Ammon's horn (tissue), 1 donor: ENCODE results near the gene NKAIN1.

Source experiments
- DNase-seq: peaks from one replicate; pipeline ENCODE4 v3.0.0-alpha.2; 2016; ENCODE audit warnings: low spot score

The NKAIN1 gene

DNA sequence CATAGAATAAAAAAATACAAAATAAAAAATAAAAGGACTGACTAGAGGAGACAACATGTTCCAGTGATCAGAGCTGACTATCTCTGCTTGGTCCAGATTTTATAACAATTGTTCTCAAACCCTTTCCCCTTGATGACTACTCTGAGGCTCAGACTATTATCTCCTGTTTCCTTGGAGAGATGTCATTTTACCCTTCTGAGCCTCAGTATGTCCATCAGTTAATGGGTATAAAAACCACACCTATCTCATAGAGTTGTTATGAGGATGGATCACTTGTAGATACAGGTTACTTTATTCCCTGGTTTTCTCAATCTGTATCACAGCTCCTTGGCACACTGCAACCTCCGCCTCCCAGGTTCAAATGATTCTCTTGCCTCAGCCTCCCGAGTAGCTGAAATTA lies 7.0 kb downstream of the NKAIN1 start:
- no peak for DNase-seq

DNA sequence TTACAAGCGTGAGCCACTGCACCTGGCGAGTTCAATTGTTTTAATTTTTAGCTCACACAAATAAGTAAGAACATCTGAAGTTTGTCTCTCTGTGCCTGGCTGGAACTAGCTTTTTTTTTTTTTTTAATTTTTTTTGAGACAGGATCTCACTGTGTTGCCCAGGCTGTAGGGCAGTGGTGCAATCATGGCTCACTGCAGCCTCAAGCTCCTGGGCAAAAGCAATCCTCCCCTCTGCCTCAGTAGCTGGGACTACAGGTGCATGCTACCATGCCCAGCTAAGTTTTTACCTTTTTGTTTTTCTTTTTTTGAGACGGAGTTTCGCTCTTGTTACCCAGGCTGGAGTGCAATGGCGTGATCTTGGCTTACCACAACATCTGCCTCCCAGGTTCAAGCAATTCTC lies 7.9 kb downstream of the NKAIN1 start:
- DNase-seq = no peak

DNA sequence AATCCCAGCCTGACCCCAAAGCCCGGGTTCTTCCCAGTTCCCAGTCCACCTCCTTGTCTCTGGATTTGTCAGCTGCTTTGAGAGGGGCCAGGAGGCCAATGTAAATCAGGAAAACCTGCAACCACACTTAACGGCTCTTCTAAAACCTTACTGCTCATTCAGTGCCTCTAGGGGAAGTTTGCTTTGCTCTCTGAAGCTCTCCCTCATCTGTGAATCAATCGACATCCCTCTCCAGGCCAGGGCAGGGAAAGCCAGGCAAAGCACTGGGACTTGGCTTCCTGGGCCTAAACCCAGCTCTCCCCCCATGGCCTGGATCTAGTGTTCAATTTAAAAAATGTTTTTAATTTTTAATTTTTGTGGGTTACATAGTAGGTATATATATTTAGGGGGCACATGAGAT lies 9.3 kb downstream of the NKAIN1 start:
- DNase-seq = no peak

DNA sequence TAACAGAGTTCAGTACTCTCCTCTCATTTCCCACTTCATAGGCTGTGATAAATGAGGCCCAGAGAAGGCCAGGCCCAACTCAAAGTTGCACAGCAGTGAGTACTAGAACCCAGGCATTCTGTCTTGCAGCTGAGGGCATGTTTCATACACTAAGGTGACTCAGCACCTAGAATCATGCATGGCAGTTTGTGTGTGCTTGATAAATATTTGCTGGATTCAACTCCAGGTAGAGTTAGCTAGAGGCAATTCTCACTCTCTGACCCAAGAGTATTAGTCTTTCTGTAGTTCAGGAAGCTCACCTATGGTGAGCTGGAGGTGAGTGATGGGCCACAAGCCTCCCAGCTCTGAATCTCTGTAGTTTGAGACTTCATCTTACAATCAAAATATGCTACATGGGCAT lies 10.7 kb downstream of the NKAIN1 start:
- no peak for DNase-seq

DNA sequence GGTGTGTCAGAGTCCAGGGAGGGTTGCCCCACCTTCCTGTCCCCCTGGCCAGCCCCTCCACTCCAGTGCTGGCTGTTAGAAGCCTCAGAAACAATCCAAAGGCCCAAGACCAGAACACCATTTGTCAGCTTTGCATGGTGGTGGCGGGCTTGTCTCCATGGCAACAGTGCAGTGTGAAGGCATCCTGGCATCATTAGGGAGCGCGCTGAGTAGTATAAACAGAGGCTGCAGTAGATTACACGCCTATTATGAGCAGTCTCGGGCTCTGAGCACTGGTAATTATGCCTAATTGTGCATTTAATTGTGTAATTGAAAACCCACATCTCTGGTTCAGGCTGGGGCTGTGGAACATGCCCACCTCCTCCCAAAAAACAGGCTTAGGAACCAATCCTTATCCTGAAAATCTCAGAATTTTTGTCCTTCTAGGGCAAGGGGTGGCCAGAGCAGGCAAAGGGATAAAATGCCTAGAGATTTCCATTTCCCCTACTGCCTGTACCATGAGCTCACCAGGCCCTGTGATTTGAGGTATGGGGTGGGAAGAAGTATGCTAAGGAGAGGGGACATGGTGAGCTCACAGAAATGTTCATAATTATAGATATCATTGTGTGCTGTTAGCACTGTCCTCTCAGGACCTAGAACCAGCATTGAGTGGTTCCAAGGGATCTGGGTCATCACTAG lies 11.7 kb downstream of the NKAIN1 start:
- DNase-seq = peak; percentile 90

DNA sequence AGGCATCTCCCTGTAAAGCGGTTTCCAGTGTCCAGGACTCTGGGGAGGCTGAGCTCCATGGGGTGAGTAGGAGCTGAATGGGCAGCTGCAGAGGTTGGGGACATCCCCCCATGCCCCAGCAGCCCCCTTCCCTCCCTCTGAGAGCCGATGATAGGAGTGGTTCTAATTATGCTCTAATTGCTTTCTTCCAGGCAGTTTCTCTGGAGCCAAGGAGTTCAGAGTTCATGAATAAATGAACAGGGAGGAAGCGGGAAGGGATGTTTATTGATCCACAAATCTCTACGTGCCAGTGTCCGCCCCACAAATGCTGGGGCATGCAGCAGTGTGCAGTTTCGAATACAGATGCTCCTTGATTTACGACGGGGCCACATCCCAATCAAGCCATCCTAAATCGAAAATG lies 15.6 kb downstream of the NKAIN1 start:
- DNase-seq = no peak

DNA sequence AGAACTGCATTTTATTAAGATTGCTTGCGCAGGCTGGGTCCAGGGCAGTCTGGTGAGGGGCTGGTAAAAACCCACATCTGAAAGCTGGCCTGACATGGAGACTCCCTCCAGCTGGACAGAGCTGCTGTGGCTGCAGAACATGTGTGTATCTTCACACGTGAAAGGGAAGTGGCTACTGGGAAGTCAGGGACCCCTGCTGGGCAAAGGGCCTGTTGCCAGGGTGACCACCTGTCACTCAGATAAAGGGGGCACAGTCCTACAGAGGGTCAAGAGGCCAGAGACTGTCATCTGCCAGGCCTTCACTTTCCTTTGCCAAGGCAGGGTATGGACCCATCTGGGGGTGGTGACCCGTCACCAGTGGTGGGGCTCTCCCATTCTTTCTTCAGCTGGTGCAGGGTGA lies 17.5 kb downstream of the NKAIN1 start:
- no peak for DNase-seq

DNA sequence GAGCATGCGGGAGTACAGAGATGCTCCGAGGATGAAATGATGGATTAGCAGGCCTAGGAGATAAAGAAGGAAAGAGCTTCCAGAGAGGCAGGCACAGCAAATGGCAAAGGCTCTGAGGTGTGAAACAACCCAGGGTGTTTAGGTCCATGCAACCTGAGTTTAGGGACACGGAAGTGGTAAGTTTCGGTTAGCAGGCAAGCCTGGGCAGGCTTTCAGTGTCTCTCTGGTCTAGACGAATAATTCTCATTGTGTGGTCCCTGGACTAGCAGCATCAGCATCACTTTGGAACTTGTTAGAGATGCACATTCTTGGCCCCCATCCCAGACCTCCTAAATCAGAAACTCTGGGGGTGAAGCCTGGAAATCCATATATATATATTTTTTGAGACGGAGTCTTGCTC lies 18.6 kb downstream of the NKAIN1 start:
- no peak for DNase-seq

DNA sequence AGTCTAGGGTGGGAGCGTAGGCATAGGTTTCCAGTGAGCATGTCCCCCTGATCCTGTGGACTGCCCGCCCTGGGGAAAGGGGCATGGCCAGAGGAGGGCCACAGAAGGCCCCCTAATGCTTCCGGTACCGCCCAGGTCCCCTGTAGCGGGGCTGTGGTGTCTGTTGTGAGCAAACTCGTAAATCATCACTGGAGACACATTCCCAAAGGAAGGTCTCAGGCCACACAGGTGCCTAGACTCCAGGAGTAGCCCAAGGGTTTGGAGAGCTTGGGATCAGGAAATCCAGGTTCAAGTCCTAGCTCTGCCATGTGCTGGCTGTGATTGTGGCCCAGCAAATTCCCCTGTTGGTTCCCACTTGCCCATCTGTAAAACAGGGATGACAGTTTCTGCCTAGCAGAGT lies 20.2 kb downstream of the NKAIN1 start:
- no peak for DNase-seq

DNA sequence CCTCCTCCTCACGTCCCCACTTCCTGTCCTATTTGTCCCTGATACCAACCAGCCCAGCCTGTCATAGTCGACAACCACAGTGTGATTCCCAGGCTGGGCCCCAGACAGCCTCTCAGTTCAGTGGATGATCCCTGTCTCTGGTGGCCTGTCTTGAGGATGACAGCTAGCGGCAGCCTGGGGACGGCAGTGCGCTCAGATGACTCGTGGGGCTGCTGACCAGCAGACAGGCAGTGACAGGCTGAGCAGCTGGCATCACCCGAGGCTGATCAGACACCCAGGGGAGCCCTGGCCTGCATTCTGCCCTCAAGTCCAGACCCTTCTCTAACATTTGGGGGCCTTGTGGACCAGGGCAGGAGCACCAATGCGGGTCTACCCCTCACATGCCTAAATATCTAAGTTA lies 21.0 kb downstream of the NKAIN1 start:
- peak; percentile 94 for DNase-seq

DNA sequence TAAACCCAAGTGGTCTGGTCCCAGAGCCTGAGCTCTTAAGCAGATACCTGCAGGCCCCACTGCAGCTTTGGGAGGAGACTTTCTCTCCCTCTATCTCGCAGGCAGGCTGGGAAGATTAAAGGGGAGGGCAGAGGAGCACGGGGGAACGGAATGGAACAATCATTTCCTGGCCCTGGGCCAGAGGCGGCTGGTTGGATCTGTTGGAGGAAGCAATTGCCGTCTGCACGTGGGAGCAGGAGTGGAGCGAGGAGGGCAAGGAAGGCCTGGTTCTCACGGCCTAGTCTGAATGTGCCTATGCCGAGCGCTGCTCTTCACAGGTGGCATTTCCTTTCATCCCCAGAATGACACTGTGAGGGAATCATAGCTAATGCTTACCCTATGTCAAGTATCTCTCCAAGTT lies 23.7 kb downstream of the NKAIN1 start:
- peak; percentile 62 for DNase-seq

DNA sequence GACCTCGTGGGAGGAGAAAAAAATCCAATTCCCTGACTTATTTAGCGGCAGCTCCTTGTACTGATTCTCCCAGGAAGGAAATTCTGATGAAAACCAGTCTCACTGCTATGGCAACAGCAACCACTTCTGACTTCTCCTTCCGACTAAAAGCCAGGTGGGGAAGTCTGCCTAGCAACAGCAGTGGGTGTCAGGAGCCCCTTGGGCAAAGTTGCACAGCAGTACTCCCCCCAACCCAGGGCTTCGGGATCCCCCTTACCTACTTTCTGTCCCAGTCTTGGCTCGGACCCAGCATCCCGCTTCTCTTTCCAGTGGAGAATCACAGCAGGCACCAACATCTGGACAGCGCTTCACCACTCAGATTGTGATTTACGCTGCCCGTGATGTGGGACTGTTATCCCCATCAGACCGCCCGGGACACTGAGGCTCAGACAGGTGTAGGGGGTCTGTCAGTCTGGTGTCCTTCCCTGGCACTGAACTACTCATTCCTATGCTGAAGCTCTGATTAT lies 24.6 kb downstream of the NKAIN1 start:
- DNase-seq = no peak

DNA sequence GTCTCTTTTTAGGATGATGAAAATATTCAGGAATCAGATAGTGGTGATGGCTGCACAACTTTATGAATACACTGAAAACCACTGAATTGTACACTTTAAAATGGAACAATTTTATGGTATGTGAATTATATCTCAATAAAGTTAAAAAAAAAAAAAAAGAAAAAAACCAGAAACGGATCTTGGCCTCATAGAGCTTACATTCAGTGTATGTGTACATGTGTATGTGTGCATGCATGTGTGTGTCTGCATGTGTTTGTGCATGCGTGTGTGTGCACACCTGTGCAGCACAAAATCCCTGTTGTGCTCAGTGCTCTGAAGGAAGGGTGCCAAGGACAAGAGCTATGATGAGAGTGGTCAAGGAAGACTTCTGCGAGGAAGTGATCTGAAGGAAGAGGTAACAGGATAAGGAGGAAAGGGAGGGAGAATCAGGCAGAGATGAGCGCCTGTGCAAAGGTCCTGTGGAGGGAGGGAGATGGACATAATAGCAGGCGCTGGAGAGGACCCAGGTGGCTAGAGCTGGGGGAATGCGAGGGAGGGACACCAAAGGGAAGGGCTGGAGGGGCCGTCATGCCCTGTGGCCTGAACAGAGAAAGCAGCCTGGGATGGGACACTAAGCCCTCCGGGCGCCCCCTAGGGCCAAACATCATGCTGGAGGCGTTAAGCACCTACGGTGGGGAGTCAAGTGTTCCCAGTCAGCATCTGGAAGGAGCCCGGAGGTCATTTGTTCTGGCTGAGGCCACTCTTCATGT lies 25.2 kb downstream of the NKAIN1 start:
- DNase-seq = no peak

DNA sequence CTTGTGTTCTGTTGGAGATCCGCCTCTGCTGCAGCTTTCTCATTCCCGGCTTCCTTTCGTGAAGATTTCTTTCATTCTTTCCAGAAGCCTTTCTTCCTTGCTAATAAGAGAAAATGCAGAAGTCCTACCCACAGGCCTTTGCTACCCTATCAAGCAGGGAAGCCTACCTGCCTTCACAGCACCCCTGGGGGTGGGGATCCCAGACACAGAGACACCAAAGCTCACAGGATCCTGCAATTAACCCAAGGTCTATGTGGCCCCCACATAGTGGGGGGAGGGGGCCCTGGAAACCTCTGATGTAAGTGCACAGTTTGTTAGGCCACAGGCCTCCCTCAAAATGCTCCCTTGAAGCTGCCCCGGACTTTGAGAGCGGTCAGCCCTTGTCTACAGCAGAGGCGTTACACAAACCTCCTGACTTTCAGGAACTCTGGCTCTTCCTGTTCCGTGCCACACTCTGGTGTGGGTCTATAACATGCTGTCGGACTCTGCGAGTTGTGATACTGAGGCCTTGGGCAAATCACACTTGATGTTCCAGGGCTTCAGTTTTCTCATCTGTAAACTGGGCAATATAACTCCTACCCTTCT lies 31.2 kb downstream of the NKAIN1 start:
- DNase-seq = no peak

DNA sequence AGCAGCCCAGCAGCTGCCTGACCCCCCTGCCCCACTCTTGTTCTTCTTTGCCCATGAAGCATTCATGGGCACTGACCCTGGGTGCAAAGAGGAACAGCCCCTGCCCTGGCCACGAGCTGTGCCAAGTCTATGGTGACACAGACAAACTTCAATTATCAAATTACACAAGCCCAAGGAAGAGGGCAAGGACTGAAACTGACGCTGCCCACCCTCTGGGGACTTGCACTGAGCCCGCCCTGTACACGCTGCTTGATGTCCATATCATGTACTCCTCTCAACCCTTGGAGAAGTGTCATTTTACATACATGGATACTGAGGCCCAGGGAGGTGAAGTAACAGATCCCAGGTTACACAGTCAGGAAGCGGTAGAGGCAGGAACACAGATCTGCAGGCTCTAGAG lies 32.1 kb downstream of the NKAIN1 start:
- no peak for DNase-seq

DNA sequence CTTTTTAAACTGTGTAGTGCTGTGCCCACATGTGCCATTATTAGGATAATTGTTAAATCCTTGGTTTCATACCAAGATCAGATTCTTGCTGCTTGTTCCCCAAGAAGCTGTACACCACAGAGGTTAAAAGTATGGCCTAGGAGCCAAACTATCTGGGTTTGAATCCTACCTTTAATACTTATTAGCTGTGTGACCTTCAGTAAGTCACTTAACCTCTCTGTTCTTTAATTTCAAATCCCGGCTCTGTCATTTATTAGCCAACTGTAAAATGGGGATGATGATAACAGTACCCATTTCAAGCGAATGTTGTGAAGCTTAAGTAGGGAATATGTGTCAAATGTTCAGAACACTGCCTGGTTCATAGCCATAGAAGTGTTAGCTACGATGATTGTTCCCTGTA lies 32.6 kb downstream of the NKAIN1 start:
- DNase-seq = no peak

DNA sequence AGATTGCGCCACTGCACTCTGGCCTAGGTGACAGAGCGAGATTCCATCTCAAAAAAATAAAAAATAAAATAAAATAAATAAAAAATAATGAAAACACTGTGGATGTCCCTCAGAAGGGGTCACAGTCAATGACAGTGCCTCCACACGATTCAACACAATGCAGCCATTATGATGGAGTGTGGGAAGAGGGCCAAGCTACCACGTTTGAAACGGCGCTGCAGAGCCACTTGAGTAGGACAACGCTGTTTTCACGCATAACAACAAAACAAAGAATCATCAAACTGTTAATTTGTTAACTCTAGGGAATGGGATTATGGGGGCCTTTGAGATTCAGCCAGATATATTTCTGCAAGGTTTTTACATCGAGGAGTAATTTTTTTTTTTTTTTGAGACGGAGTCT lies 36.5 kb downstream of the NKAIN1 start:
- DNase-seq = peak; percentile 84

DNA sequence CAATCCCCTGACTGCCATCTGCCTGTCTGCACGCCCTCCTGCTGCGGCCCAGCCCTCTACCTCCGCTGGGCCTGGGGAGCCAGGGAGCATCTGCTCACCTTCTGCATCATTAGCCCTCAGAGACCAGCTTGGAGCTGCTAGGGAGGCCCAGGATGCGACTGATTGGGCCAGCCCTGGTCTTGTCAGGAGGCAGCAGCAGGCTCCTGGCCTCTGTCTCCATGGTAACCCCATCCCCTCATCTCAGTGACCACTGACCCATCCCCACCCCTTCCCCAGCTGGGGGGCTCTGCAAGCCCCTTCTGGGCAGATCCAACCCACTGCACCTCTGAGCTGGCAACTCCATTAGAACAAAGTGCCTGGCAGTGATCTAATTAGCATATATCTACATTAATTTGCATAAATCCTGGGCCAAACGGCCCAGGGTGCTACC lies 37.7 kb downstream of the NKAIN1 start:
- DNase-seq = no peak

DNA sequence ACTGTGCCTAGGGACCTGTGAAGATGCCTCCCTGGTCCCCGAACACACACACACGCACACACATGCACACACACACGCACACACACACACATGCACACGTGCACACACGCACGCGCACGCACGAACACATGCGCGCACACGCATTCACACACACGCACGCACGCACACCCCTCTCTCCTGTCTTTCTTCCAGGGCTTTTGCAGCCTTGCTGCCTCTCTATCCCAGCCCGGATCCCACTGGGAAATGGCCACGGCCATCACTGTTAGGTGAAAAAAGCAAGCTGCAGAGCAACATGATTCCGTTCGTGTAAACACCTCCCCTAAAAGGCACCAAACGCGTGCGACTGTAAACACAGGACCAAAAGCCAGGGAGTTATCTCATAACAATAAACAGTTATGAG lies 39.7 kb downstream of the NKAIN1 start:
- DNase-seq = no peak

DNA sequence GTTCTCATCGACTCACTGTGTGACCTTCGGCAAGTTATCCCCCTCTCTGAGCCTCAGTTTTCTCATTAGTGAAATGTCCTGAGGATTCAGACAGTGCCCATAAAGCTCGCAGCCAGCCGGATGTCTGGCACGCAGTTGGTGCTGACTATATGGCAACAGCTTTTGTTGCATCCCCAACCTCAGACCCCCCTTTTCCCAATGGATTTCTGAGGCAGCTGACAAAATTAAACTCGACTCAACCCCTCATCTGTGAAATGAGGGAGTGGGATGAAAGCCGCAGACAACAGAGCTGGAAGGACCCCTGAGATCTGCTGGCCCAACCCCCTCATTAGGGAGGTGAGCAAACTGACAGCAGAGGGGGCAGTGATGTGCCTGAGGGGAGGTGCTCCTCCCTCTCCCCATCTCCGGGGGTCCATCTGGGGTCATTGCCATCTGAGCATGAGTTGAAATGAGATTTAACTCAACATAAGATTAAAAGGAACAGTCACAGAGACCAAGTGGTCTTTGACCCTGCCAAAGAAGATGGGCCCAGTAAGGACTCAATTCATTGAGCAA lies 40.4 kb downstream of the NKAIN1 start:
- DNase-seq = no peak

DNA sequence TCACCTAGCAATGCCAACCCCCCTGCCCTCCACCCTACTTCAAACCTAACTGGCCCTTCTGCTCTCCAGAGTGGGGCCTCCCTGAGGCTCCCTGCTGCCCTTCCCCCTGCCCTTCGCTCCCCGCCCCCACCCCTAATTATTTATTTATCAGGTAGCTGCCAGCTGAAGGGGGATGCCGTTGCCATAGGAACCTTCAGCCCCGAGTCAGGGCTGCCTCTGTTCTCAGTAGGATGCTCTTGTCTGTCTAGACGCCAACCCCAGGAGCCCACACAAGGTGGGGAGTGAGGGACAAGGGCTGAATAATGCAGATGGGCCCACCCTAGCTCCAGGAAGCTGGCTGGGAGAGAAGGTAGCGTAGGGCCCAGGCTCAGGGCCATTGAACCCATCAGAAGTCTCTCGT lies 41.1 kb downstream of the NKAIN1 start:
- DNase-seq = no peak

DNA sequence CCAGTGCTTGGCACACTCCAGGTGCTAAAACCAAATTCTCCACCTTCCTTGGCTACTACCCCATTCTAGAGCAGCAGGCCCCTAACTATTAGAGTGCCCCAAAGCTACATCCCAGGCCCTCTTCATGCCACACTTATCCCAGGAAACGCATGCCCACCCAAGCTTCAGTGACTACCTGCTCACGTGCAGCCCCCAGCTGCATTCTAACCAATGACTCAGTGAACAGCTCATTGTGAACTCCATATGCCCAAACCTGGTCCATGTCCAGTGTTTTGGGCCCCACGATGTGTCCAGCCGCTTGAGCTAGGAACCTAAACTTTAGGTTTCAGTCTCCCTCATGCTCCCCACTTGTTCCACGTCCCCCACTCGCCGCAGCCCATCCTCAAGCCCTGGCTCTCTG lies 41.5 kb downstream of the NKAIN1 start:
- DNase-seq = no peak

DNA sequence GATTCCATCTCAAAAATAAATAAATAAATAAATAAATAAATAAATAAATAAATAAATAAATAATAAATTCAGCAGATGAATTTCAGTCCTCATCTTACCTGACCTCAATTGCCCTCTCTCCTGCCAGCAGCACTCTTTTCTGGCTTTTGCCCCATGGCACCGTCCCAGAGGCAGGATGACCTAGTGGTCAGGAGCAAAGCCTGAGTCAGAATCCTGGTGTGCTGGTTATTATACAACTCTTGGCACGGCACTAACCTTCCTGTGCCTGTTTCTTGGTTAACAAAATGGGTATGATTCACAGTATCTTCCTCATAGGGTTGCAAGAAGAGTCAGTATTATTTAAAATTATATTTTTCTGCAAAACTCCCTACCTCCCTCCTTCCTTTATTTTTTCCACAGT lies 43.0 kb downstream of the NKAIN1 start:
- DNase-seq = no peak
